Posterior cingulate gyrus (tissue), 11 donors: ENCODE measurements around the gene FGR.
"Not testable (repeated sequence)": the region's sequence is repeated elsewhere in the genome, so short reads cannot be mapped to it uniquely, and the experiment has no call there.

ENCODE experiments used
- DNase-seq, 10 donors: peaks; one replicate each; pipeline versions ENCODE4 v3.0.0 to v3.0.0-alpha.2; 2020 to 2021; ENCODE audit warnings: mixed read lengths in 3 of 10
- intact Hi-C: fragments of 100-400 bp; cut with DNase I; formaldehyde crosslinking; loops from one replicate; pipeline ENCODE4 v1.15.1; 2023

Gene FGR

GRCh38 chr1:27621051-27621920, 13.7 kb downstream of the FGR start:
- peak in 2 of 10 donors; percentile 10 to 33 for DNase-seq
- intact Hi-C loops = no loop called here

GRCh38 chr1:27619782-27620438, 15.1 kb downstream of the FGR start:
- intact Hi-C loops = not testable (repeated sequence)
- peak in 2 of 10 donors; percentile 6 to 9 for DNase-seq

GRCh38 chr1:27618341-27619082, 16.5 kb downstream of the FGR start:
- intact Hi-C loops = no loop called here
- DNase-seq = peak in 1 of 10 donors; percentile 29

GRCh38 chr1:27617420-27617819, 17.6 kb downstream of the FGR start:
- no peak for DNase-seq
- intact Hi-C loops = no loop called here

- peak in 1 of 10 donors; percentile 43 for DNase-seq
- intact Hi-C loops = no loop called here
Observed at GRCh38 chr1:27616441-27616840, 18.5 kb downstream of the FGR start.

GRCh38 chr1:27615346-27616192, 19.4 kb downstream of the FGR start:
- intact Hi-C loops = no loop called here
- DNase-seq = peak in 1 of 10 donors; percentile 62

GRCh38 chr1:27614625-27615344, 20.2 kb downstream of the FGR start:
- intact Hi-C loops = no loop called here
- no peak for DNase-seq

- intact Hi-C loops = no loop called here
- DNase-seq = peak in 1 of 10 donors; percentile 66
Observed at GRCh38 chr1:27614043-27614624, 20.9 kb downstream of the FGR start.

- intact Hi-C loops = no loop called here
- DNase-seq = no peak
Observed at GRCh38 chr1:27612718-27613117, 22.3 kb downstream of the FGR start.

- DNase-seq = no peak
- intact Hi-C loops = no loop called here
Observed at GRCh38 chr1:27611450-27611849, 23.5 kb downstream of the FGR start.

GRCh38 chr1:27609618-27610240, 25.3 kb downstream of the FGR start:
- intact Hi-C loops = loop anchor here (1.0 to 5.0 kb wide), 2 partner anchors 54 to 207 kb away; no protein-coding TSS in a partner anchor
- peak in 1 of 10 donors; percentile 8 for DNase-seq

GRCh38 chr1:27609210-27609555, 25.8 kb downstream of the FGR start:
- intact Hi-C loops = loop anchor here (1.0 to 5.0 kb wide), 2 partner anchors 54 to 207 kb away; no protein-coding TSS in a partner anchor

GRCh38 chr1:27607239-27607804, 27.7 kb downstream of the FGR start:
- intact Hi-C loops = loop anchor here (2.0 to 5.0 kb wide), 2 partner anchors 205 to 307 kb away; no protein-coding TSS in a partner anchor
- peak in 1 of 10 donors; percentile 72 for DNase-seq

More at GRCh38 chr1:27609210-27609555, 25.8 kb downstream of the FGR start:
- peak in 1 of 10 donors; percentile 28 for DNase-seq

- intact Hi-C loops = loop anchor here (1.0 to 5.0 kb wide), 3 partner anchors 50 to 306 kb away; no protein-coding TSS in a partner anchor
- no peak for DNase-seq
Observed at GRCh38 chr1:27606708-27607238, 28.2 kb downstream of the FGR start.

- intact Hi-C loops = loop anchor here (1.0 to 5.0 kb wide), 3 partner anchors 50 to 305 kb away; no protein-coding TSS in a partner anchor
- DNase-seq = peak in 9 of 10 donors; percentile 45 to 93 (median 69)
Observed at GRCh38 chr1:27605796-27606707, 28.9 kb downstream of the FGR start.

GRCh38 chr1:27605300-27605766, 29.7 kb downstream of the FGR start:
- intact Hi-C loops = loop anchor here (5.0 kb wide), 1 partner anchor 203 kb away; no protein-coding TSS in a partner anchor
- peak in 1 of 10 donors; percentile 27 for DNase-seq
